ENCODE measurements around the gene TGM5.
"Not testable (repeated sequence)": the region's sequence is repeated elsewhere in the genome, so short reads cannot be mapped to it uniquely, and the experiment has no call there.

Gene TGM5

DNA sequence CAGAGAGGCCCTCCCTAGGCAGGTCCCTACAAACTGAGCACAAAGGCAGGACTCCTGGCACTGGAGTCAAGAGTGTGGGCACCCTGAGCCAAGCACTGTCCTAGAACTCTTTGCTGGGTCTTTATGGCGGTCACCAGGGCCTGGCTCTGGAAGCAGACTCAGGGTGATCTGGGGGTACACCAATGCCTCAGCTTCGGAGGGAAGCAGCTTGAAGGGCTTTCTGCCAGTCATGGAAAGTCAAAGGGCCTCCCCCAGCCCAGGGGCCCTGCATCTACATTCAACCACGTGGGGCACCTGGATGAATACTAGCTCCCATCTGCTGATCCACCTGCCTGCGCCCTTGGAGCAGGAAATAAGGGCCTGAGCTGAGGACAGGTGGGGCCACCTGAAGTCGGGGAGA lies 53.3 kb downstream of the TGM5 start:
- DNase-seq = no peak

DNA sequence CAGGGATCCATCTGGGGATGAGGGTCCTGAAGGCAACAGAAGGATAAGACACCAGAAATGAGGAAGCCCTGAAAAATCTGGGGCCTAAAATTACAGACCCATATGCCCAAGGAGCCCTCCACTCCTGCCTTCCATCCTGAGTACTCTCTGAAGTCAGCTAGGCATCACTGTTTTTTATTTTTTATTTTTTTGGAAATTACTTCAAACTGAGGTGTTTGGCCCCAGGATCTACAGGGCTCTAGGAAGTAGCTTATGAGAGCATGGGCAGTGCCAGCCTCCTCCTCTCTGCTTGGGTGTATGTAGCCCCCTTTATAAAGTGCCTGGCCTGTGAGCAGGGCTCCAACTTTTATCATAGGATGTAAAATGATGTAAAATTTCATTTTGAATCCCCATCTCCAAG lies 53.8 kb downstream of the TGM5 start:
- DNase-seq = no peak

- DNase-seq = no peak
These were observed 54.4 kb downstream of the TGM5 start for GRCh38 chr15:43212299-43212698.

DNA sequence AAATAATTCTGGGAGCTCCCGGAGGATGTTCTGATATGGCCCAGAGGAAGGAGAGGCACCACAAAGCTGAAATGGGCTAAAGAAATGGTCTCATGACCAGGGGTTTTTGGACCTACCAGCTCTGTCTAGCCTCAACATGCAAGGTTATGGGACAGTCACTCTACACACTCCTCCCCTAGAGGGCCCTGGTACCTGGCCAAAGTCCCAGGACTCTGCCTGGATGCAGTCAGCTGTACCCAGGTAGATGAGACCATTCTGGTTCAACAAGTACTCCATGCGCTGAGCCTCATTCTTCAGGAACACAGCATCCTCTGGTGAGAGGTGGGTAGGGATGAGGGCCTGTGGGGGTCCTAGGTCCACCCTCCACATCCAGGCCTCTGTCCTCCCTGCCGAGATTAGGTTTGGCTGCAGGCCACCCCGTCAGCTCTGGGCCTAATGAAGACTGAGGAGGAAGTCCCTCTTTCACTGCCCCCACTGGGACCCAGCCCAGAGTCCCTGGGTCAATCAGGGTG lies 55.4 kb downstream of the TGM5 start:
- DNase-seq = no peak

GRCh38 chr15:43210807-43211206 lies 55.9 kb downstream of the TGM5 start:
- DNase-seq = no peak

DNA sequence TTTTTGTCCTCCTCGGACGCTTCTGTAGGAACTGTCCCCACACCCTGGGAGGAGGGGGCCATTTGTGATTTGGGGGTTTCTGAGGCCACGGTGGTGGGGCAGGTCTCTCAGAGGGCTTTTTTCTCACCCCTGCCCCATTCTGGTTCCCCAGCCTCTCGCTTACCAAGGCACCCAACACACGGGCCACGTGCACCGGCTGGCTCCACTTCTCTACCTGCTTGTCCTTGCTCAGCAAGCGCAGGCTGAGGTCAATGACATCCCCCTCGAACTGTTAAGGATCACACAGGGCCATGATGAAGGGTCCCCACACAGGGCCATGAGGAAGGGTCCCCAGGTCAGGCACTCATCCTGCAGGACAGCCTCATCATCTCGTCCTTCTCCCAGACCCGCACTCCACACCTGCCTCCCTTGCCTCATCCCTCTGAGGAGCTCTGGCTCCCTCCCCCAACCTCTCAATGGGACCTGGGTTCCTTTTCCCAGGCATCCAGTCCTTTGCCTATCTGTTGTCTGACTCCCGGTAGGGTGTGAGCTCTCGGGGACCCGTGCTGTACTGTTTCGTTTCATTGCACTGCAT lies 56.5 kb downstream of the TGM5 start:
- DNase-seq = no peak

GRCh38 chr15:43209059-43209824 lies 57.5 kb downstream of the TGM5 start:
- DNase-seq = no peak

DNA sequence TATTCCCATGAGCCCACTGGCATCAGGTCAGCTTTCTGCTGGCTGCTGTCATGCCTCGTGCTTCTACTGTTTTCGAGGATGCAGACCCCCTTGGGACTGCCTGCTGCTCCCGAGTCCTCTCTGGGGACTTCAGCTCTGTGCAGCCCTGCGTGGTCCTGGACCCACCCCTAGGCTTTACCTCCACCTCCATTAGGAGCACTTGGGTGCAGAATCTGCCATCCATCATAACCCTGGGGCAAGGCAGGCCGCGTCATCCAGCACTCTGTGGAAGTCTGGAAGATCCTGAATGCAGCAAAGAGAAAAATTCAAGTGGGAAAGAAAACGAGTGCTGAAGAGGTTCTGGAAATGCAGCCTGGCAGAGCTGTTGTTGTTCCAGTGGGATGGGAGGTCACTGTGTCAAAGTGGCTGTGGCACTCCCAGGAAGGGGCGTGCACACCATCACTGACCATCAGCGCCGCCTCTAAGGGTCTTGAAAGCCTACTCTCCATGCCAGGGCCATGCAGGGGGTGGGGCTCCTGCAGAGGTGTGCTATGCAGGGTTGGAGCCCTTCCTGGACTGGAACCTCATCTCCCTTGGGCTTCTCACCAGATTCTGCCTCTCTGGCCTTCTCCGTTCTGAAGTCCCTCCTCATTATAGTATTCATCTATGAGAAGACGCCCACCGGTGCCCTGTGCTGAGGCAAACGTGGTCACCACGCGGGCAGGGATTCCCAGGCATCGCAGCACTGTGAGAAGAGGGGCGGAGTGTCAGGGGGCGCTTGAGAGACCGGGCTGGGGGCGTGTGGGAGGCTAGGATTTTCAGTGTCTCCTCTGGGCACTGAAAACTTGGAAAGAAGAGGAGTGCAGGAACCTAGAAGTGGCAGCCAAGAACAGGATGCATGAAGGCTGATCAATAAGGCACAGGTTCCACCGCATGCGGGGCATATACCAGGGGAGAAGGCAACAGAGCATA lies 58.4 kb downstream of the TGM5 start:
- DNase-seq = no peak

DNA sequence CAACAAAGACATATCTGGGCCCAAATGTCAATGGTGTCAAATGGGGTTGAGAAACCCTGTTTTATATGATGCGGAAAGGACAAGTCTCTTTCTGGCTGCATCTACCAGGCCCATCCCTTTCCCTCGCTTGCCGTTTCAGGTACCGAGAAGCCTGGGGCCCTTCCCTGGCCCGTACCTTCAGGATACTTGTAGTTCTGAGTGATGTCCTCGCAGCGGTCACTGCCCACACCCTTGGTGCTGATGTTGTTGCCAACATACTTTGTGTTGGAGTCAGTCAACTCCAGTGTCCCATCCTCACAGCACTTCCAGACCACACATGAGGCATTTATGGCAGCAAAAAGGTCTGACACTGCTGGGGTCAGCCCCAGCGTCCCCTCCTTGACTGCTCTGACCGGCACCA lies 59.7 kb downstream of the TGM5 start:
- DNase-seq = no peak

DNA sequence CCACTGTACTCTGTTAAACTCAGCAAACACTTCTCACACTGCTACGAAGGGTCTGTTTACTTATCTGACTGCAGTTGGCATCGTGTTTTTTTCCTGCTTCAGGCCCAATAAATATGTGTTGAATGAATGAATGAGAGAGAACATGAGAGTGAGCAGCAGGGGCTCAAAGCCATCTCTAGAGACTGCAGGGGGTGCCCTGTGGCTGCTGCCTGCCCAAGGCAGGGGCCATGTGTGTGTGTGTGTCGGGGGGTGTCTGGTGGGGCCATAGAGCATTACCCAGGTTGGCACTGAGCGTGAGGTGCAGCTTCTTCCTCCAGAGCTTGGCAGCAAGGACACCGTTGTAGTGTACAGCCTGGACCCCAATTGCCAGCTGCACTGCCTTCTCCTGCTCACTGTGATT lies 60.7 kb downstream of the TGM5 start:
- DNase-seq = no peak

- peak; percentile 50 for DNase-seq
These were observed 62.5 kb downstream of the TGM5 start for GRCh38 chr15:43204016-43204901.

- DNase-seq = no peak
These were observed 66.7 kb downstream of the TGM5 start for GRCh38 chr15:43199945-43200488.

DNA sequence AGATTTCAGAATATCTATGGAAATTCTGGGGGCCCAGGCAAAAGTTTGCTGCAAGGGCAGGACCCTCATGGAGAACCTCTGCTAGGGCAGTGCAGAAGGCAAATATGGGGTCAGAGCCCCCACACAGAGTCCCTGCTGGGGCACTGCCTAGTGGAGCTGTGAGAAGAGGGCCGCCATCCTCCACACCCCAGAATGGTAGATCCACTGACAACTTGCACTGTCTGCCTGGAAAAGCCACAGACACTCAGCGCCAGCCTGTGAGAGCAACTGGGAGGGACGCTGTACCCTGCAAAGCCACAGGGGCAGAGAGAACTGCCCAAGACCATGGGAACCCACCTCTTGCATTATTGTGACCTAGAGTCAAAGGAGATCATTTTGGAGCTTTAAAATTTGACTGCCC lies 67.7 kb downstream of the TGM5 start:
- DNase-seq = no peak

- DNase-seq = not testable (repeated sequence)
These were observed 68.2 kb downstream of the TGM5 start for GRCh38 chr15:43198556-43198955.

- not testable (repeated sequence) for DNase-seq
These were observed 69.0 kb downstream of the TGM5 start for GRCh38 chr15:43197773-43198172.

- DNase-seq = no peak
These were observed 69.8 kb downstream of the TGM5 start for GRCh38 chr15:43196760-43197548.

DNA sequence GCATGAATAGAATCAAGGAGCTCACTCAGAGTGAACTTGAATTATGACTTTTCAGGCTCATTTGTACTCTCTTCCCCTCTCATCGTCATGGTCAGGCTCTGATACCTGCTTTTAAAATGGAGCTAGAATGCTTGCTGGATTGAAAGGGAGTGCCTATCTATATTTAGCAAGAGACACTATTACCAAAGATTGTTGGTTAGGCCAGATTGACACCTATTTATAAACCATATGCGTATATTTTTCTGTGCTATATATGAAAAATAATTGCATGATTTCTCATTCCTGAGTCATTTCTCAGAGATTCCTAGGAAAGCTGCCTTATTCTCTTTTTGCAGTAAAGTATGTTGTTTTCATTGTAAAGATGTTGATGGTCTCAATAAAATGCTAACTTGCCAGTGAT lies 71.9 kb downstream of the TGM5 start:
- DNase-seq = no peak

DNA sequence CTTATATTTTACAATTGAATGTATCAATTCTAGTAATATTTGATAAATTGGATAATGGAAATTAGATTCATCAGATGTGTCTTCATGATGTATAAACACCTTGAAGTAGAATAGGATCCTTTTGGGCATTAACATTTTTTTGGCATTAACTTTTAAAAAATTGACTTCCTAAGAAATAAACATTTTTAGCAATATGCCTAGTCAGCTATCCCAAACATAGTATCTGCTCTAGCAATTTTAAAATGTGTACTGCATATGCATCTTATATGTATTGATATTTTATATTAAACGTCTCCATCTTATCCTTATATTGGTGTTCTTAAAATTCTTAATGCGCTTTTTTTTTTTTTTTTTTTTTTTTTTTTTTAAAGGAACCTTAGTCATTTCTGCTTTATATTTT lies 73.0 kb downstream of the TGM5 start:
- no peak for DNase-seq

GRCh38 chr15:43190178-43190577 lies 76.5 kb downstream of the TGM5 start:
- DNase-seq = no peak

DNA sequence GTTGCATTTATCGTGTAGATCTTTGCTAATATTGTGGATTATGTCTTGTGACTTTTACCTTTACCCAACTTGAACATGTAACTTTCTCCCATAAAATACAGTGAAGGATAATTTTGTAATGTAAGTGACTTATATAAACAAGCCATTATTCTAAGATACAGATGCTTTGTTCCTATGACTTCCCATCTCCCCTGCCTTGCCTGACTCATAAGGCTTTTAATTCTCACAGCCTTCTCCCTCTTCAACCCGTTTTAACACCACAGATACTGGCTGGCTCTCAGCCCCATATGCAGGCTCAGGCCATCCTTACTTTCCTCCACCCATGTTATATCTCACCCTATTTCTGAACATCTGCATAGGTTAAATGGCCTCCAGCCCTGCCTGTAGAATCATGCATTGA lies 77.4 kb downstream of the TGM5 start:
- no peak for DNase-seq

DNA sequence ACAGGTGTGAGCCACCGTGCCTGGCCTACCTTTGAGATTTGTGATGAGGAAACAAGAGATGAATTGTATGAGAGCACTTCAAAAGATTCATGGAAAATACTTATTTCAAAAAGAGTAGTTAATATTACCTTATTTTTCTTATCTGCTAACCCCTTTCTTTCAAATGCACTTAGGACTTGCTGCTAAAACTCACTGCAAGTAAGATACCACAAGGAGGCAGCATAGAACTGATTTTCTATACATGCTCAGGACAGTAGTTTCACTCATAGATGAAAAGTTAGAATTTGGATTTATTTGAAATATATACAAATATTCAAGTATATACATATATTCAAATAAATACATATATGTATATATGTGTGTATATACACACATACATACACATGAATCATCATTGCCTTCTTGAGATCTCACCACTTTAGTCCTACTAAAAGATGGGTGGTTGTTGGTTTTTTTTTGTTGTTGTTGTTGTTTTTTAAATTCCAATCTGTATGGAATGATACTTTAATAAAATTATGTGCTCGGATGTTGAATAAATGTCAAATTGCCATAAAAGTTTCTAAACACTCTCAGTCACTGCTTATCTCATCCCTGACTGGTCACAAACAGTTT lies 79.1 kb downstream of the TGM5 start:
- peak; percentile 70 for DNase-seq

Data from CD4-positive, alpha-beta T cell treated with Interleukin-21 for 1 hour (primary cell).